Inflammatory macrophage treated with lipopolysaccharide for 1 hour (primary cell): ENCODE results near the gene STK11.

Experiments
- DNase-seq, 2 donors: peaks; one replicate each; pipeline ENCODE4 v3.0.0-alpha.2; 2020 to 2022

The STK11 gene

DNA sequence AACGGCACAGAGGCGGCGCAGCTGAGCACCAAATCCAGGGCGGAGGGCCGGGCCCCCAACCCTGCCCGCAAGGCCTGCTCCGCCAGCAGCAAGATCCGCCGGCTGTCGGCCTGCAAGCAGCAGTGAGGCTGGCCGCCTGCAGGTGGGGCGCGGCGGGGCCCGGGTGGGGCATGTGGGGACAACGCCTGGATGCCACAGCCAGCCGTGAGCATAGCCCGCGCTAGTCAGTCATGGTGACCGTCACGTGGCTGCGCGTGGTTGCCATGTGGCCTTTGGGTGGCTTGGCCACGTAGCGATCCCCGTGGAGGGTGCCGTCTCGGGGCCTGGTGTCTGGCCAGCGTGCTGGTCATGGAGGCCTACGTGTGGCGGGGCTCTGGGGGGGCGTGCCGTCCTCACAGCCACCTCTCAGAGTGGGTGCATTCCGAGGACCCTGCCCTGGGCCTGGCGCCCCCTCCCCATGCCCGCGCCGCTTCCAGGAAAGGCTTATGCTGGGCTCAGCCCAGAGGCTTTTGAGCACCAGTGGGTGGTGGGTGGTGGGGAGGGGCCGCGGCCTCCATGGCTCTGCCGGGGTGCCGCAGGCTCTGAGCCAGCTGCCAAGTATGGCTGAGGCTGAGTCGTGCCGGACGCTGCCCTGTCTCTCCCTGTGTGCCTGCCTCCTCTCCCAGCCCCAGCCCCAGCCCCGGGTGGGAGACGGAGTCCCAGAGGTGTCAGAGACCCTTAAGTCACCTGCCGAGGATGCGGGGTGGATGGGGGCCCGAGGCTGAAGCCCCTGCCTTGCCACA lies 21.1 kb downstream of the STK11 start:
- no peak for DNase-seq

DNA sequence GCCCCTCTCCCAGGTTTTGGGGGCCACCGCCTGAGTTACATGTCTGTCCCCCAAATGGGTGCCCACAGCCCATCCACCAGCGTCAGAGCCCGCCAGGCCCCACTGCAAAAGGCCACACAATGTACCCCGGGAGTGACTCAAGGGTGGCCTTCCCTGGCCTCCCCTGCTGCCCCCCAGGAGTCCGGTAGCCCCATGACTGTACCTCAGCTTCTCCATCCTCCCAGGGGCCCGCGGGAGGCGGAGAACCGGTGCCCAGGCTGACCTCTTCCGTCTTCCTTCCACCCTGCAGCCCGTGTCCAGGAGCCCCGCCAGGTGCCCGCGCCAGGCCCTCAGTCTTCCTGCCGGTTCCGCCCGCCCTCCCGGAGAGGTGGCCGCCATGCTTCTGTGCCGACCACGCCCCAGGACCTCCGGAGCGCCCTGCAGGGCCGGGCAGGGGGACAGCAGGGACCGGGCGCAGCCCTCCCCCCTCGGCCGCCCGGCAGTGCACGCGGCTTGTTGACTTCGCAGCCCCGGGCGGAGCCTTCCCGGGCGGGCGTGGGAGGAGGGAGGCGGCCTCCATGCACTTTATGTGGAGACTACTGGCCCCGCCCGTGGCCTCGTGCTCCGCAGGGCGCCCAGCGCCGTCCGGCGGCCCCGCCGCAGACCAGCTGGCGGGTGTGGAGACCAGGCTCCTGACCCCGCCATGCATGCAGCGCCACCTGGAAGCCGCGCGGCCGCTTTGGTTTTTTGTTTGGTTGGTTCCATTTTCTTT lies 21.9 kb downstream of the STK11 start:
- DNase-seq: no peak

DNA sequence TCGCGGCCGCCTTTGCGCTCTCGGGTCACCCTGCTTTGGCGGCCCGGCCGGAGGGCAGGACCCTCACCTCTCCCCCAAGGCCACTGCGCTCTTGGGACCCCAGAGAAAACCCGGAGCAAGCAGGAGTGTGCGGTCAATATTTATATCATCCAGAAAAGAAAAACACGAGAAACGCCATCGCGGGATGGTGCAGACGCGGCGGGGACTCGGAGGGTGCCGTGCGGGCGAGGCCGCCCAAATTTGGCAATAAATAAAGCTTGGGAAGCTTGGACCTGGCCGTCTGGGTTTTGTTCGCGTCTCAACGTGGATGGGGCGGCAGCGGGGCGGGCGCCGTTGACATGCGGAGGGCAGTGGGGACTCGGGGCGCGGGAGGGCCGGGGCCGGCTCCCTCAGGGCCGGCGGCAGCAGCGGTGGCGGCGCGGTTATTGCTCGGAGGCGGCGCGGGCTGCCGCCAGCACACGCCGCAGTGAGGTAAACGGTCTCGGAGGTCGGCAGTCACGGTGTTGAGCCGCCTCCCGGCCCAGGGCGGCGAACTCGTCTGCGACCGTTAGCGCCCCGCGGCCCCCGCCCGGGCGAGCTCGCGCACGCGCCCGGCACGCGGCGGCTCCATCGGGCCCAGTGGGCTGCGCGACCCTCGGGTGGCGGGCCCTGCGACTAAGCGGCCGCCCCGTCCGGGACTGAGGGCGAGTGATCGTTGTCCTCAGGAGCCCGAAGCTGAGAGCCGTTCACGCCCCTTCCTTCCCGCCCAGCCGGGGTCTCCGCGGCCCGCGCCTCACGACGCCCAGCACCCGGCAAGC lies 22.8 kb downstream of the STK11 start:
- DNase-seq: no peak

DNA sequence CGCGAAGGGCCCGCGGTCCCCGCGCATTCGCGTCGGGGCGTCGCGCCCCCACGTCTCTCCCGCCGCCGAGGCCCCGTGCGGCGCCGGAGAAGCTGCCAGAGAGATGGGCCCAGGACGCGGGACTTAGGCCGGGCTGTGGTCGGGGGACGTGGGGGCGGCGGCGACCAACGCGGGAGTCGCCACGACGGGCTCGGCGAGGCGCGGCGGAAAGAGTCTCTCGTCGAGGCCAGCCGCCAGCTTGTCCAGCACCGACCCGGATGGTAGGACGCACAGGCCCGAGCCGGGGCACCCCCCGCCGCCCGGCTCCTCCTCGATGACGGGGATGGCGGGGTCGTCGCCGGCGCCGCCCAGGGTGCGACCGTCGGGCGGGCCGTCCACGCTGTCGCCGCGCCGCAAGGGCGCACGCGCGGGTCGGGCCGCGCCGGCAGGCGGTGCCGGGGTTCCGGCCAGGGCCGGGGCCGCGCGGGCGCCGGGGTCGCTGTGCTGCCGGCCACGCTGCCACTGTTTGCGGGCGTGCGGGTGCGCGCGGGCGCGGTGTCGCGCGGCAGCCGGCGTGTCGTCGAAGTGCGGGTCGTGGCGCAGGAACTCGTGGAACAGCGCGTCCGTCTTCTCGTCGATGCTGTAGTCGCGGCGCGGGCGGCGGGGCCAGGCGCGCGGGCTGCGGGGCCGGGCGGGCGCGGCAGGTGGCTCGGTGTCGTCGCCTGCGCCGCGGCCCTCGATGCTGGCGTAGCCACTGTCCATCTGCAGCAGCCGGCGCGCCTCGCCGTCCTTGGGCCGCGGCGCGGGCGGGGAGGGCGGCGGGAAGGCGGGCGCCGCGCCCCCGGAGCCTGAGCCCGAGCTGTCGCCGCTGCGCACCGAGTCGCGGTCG lies 23.7 kb downstream of the STK11 start:
- DNase-seq: no peak

DNA sequence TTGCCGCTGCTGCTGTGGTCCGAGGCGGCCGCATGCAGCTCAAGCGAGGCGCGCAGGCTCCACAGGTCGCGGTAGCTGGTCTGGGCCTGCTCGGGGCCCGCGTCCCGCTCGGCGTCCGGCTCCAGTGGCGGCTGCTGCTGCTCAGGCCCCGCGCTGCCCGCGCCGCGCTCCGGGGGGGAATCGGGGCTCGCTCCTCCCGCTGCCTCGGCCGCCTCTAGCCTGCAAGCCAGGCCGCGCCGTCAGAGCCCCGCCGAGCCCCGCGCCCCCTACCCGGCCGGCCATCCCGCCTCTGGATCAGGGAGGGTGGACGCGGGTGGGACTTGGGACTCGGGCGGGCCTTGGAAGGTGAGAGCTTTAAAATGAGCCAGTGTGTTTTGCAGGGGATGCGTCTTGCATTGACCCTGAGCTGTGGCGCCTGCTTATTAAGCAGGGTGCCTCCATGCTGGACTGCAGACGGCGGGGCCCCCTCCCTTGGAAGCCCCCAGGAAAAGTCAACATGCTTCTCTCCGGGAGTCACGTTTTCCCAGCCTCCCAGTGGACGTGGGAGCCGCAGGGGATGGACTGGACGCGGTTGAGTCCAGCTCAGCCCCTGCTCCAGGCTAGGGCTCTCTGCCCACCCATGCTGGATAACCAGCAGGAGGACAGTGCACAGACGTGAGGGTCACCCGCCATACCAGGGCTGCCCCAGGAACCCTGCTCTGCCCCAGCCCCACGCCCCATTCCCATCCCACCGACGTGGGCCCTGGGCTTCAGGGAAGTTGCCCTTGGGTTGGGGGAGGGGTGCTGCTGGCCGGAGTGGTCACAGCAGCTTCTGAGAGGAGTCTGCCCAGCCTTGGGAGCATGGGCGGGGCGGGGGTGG lies 24.6 kb downstream of the STK11 start:
- no peak for DNase-seq

DNA sequence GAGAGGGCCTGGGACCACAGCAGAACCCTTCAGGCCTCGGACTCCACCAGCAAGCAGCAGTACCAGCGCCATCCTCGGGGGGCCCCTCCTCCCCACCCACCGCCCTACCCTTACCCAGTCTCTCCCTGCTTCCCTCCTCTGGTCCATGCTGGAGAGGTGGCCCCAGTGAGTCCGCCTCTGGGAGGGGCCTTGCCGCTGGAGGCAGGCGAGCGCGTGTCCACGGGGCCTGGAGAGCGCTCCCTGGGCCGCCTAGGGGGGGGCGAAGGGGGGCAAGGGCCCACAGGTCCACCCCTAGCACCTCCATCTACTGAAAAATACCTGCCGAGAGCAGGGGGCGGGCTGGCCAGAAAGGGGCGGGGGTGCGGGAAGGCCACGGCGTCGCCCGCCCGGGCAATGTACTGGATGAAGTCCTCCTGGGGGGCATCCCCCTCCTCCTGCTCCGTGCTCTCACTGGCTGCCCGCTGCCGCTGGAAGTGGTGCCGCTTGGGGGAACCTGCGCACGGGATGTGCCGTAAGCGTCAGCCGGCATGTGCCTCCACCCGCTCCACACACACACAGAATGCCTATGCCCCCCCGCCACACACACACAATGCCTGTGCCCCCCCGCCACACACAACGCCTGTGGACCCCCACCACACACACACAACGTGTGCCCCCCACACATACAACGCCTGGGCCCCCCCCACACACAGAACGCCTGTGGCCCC lies 25.4 kb downstream of the STK11 start:
- DNase-seq: no peak

DNA sequence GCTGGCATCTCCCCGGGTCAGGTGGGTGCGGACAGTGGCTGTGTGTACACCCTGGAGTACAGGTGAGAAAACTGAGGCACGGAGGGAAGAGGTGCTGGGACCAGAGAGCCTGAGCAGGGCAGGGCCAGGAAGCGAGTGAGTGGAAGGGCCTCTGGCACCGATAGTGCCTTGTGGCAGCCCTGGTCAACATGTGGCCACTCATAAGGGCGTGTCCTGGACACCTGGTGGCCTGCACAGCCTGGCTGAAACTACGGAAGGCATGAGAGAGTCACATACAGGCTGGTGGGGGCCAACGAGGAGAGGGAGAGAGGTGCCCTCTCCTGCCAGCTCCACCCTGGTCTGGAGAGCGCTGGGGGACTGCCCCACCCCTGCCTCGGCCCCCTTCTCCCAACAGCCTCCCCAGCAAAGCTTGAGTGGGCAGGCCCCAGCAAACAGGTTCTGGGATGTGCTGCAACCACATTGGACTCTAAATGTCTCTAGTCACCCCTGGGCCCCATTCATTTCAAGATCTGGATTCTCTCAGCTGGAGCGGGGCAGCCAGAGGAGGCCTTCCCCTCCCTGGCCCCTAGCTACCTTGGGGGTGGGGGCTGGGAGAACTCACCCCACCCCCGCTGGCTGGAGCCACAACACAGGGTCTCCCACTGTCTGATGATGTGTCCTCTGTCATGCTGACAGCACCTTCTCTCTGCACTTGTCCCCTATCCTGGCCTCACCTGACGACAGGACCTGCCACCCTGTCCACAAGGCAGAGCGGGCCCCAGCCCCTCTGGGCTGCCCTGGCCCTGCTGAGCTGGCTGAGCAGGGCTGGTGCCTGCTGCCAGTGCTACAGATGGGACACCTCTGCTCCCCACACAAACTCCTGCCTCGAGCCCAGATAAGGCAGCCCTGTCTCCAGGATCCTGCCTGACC lies 26.4 kb downstream of the STK11 start:
- no peak for DNase-seq

DNA sequence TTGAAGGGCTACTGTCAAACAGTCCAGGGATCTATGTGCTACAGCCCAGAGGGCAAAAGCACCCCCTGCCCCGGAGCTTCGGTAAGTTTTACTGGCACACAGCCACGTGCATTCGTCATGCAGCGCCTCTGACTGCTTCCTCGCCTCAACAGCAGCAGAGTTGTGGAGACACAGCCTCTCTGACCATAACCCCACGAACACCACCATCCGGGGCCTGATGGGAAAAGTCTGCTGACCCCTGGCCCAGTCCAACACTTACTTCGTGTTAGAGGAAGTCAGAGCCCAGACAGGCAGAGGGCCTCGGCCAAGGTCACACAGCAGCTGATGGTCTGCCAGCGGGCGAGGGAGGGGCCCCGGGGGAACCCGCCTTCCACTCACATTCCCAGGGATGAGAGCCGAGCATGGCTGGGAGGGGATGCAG lies 27.1 kb downstream of the STK11 start:
- DNase-seq: no peak

DNA sequence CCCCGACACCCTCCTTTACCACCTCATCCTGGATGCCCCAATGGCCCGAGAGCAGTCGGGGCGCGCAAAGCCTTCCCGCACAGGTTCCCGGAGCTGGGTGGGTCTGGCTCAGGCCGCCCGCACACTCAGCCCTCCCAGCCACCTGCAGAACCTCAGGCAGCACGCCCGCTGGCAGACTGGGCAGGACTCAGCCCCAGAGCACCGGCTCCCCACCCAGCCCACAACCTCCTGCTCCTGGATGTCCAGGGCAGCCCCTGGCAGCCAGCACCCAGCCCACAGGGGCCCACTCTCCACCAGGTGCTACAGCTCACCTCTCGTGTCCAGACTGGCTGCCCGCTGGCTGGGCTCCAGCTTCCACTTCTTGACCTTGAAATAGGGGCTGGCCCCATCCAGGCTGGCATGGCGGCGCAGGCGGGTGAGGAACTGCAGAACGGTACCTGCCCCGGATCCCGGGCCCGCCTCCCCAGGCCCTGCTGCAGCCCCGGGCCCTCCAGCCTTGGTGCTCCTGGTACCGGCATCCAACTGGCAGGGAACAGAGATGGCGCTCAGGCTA lies 27.6 kb downstream of the STK11 start:
- no peak for DNase-seq

DNA sequence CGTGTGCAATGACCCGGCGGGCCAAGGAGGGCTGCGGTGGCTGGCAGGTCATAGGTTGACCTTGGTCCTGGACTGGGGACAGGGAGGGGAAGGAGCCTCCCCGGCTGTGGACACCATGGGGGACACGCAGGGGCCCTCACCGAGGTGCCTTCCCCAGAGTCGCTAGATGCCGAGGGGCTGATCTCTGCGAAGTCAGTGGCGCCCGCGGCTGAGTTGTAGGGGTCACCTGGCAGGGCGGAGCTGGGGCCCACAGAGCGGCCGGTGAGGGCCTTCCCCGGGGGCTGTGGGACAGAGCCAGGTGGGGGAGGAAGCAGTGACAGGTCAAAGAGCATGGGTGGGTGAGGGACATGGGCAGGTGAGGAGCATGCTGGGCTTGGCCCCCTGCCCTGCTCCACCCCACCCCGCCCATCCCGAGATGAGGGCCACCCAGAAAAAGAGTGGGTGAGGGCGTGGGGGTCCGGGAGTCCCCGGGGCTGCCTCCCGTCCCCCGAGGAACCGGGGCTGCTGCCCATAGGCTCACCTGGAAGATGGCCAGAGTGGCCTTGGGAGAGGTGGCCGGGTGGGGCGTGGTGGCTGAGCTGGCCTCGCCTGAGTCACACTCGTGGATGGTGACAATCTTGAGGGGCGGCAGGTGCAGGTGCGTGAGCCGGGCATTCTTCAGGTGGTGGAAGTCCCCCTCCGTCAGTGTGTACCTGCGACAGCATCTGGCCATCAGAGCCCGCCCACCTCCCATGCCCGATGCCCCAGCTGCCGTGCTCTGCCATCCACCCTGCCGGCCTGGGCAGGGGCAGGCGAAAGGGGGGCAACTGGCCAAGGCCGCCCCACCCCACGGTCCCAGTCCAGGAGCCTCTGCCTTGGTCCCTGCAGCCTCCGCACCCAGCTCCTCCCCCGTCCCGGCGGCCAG lies 28.7 kb downstream of the STK11 start:
- no peak for DNase-seq

DNA sequence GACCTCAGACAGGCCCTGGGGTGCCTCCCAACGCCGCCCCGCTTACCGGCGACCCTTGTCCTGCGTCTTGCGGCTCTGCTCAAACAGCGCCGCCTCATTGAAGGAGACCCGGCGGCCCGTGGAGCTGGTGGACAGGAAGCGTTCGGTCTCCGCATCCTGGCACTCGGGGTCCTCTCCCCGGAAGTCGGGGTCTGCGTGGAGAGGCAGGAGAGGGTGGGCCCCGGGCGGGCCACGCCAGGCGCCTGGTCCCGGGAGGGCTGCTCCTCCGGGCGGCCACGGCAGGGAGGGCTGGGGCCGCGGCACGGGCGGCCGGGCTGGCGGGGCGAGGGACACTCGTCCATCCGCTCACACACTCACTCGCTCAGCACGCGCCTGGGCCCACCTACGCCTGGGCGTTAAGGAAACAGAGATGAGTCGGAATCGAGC lies 29.4 kb downstream of the STK11 start:
- DNase-seq: no peak

DNA sequence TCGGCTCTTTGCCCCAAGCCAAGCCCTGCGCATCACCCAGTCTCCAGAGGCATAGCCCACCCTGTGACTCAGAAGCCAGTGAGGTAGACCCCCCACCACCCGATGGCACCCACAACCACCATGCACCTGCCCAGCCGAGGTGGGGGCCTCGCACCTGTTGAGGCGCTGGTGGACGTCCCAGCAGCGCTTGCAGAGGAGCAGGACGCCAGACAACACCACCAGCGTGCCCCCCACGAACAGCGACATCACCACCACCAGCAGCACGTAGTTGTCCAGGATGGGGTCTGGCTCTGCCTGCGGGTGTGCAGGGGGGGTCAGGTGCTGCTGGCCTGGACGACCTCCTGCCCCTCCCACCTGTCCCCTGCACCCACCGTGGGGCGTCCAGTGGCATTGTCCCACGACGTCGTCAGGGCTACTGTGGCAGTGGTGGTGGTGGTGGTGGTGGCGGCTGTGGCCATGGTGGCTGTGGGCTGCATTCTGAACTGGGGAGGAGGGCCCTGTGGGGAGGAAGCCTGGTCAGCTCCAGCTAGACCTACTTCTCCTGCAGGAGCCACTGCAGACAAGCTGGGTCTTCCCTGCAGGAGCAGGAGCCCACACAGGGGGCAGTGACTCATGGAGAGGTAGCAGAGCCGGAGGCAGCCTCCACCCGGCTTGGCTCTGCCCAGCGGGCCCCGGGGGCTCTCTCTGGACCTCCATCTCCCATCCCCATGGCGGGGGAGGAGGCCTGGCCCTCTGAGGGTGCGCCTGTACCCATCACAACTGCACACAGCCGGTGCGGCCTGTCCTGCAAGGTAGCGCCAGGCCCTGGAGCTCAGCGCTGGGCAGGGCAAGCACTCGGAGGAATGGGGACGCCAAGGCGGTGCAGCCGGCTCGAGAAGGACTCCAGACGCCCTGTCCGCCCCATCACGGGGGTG lies 30.3 kb downstream of the STK11 start:
- no peak for DNase-seq

DNA sequence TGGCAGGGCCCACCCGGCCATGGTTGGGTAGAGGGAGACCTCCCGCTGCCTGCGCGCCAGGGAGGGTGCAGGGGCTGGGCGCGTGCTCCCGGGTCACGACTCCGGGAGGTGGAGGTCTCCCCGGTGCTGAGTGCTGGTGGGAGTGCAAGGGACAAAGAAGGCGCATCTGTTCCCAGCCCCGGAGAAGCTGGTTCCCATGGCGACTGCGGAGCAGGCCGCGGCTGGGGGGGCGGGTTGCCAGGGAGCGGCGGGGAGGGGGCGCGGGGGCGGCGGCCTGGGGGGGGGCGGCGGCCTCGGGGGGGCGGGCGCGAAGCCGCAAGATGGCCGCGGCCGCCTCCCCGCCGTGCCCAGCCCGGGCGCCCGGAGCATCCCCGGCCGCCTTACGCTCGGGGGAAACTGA lies 31.0 kb downstream of the STK11 start:
- no peak for DNase-seq

DNA sequence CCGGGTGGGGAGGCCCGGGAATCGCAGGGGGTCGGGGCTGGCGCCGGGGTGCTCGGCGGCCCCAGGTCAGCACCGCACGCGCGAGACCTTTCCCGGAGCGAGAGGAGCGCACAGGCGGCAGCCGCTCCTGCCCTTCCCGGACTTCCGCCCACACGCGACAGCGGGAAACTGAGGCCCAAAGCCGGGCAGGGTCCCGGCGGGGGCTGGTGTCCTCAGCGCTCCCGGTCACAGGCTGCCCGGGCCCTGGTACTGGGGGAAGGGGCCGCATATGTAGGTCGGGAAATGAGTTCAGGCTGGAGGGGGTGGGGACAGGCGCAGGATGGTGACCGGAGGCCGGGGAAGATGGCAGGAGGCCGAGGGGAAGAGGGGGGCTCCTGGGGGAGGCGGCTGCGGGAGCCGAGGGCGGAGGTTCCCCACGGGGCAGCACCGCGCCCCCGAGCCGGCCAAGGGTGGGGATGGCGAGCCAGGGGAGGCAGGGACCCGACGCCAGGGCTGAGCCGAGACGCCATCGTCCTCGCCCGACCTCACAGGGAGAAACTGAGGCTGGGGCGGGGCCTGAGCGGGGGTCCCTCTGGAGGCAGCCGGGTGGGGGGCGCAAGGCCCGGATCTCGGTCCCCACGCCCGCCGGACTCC lies 31.6 kb downstream of the STK11 start:
- DNase-seq: no peak

DNA sequence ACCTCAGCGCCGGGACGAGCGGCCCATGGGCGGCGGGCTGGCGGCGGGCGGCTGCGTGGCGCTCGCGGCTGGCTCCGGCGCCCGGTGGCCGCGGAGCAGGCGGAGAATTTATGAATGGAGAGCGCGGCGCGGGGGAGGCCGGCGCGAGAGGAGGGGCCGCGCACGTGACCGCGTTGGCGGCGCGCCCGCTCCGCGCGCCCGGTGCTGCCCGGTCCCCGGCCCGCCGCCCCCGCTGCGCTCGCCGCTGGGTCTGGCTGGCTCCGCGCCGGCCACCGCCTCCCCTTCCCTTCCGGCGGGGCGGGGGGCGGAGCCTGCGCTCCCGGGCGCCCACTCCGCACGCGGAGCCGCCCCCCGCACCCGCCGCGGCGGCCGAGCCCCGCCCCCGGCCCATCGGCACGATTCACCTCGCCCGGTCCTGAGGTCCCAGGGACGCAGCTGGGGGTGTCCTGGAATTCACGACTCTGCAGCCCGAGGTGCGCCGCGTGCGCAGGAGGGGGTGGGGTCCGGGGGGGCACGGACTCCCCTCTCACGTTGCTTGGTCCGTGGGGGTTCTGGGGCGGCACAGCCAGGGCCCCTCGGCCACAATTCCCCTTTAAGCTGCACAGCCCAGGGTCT lies 32.3 kb downstream of the STK11 start, which contains the start of gene CBARP:
CBARP (minus strand) TSS at position 252 of the 615 bp plus-strand sequence. CDS start 1,905 bp downstream, outside the sequence.
- no peak for DNase-seq
